ENCODE measurements around the gene EIF3B.

The EIF3B gene

GRCh38 chr7:2359610-2360009, 5.0 kb downstream of the EIF3B start:
- Histone ChIP-seq H3K9me3 (ENCODE audit: control insufficient read depth, low read length) (no peaks in the 10 kb centered on the region), H3K27ac (ENCODE audit: insufficient read depth, low read length, poor library complexity, severe bottlenecking) (no peak overlapping the region), H3K27me3 (replicated peaks; ENCODE audit: control insufficient read depth, insufficient read depth, low read length, poor library complexity, severe bottlenecking) (no peaks in the 10 kb centered on the region), H3K4me3 (ENCODE audit: insufficient read depth, low read depth, low read length, poor library complexity, severe bottlenecking) (no peak overlapping the region), H3K4me1 (ENCODE audit: control insufficient read depth, insufficient read depth, low read length, poor library complexity, severe bottlenecking) (peaks cover 28% of the 10 kb centered on the region), H3K36me3 (ENCODE audit: control insufficient read depth, insufficient read depth, low read length) (peaks cover 49% of the 10 kb centered on the region)
- no peak for DNase-seq

- Histone ChIP-seq H3K4me3 (ENCODE audit: insufficient read depth, low read depth, low read length, poor library complexity, severe bottlenecking) (no peak overlapping the region), H3K4me1 (ENCODE audit: control insufficient read depth, insufficient read depth, low read length, poor library complexity, severe bottlenecking) (peaks cover 28% of the 10 kb centered on the region), H3K27ac (ENCODE audit: insufficient read depth, low read length, poor library complexity, severe bottlenecking) (no peak overlapping the region), H3K9me3 (ENCODE audit: control insufficient read depth, low read length) (no peaks in the 10 kb centered on the region), H3K36me3 (ENCODE audit: control insufficient read depth, insufficient read depth, low read length) (peaks cover 61% of the 10 kb centered on the region), H3K27me3 (replicated peaks; ENCODE audit: control insufficient read depth, insufficient read depth, low read length, poor library complexity, severe bottlenecking) (no peaks in the 10 kb centered on the region)
- DNase-seq, result no peak
These were observed 6.2 kb downstream of the EIF3B start for GRCh38 chr7:2360796-2361195.

- H3K4me1 ChIP-seq (ENCODE audit: control insufficient read depth, insufficient read depth, low read length, poor library complexity, severe bottlenecking), result peaks cover 12% of the 10 kb centered on the region
- H3K36me3 ChIP-seq (ENCODE audit: control insufficient read depth, insufficient read depth, low read length), result peaks cover 75% of the 10 kb centered on the region
- H3K27ac ChIP-seq (ENCODE audit: insufficient read depth, low read length, poor library complexity, severe bottlenecking), result no peak overlapping the region
- DNase-seq, result no peak
- H3K27me3 ChIP-seq (replicated peaks; ENCODE audit: control insufficient read depth, insufficient read depth, low read length, poor library complexity, severe bottlenecking), result no peaks in the 10 kb centered on the region
- no peaks in the 10 kb centered on the region for H3K9me3 ChIP-seq (ENCODE audit: control insufficient read depth, low read length)
- H3K4me3 ChIP-seq (ENCODE audit: insufficient read depth, low read depth, low read length, poor library complexity, severe bottlenecking), result no peak overlapping the region
These were observed 7.9 kb downstream of the EIF3B start for GRCh38 chr7:2362385-2363088.

GRCh38 chr7:2369139-2369538, 14.5 kb downstream of the EIF3B start:
- DNase-seq, result no peak
- Histone ChIP-seq H3K36me3 (ENCODE audit: control insufficient read depth, insufficient read depth, low read length) (peaks cover 96% of the 10 kb centered on the region), H3K4me1 (ENCODE audit: control insufficient read depth, insufficient read depth, low read length, poor library complexity, severe bottlenecking) (no peaks in the 10 kb centered on the region)

GRCh38 chr7:2371329-2371728, 16.7 kb downstream of the EIF3B start:
- Histone ChIP-seq H3K27ac (ENCODE audit: insufficient read depth, low read length, poor library complexity, severe bottlenecking) (no peak overlapping the region), H3K36me3 (ENCODE audit: control insufficient read depth, insufficient read depth, low read length) (peaks cover 96% of the 10 kb centered on the region), H3K4me1 (ENCODE audit: control insufficient read depth, insufficient read depth, low read length, poor library complexity, severe bottlenecking) (no peaks in the 10 kb centered on the region)

More at GRCh38 chr7:2369139-2369538, 14.5 kb downstream of the EIF3B start:
- Histone ChIP-seq H3K9me3 (ENCODE audit: control insufficient read depth, low read length) (no peaks in the 10 kb centered on the region), H3K4me3 (ENCODE audit: insufficient read depth, low read depth, low read length, poor library complexity, severe bottlenecking) (no peak overlapping the region), H3K27ac (ENCODE audit: insufficient read depth, low read length, poor library complexity, severe bottlenecking) (no peak overlapping the region), H3K27me3 (replicated peaks; ENCODE audit: control insufficient read depth, insufficient read depth, low read length, poor library complexity, severe bottlenecking) (no peaks in the 10 kb centered on the region)

GRCh38 chr7:2372724-2373123, 18.1 kb downstream of the EIF3B start:
- H3K27me3 ChIP-seq (replicated peaks; ENCODE audit: control insufficient read depth, insufficient read depth, low read length, poor library complexity, severe bottlenecking), result no peaks in the 10 kb centered on the region
- H3K27ac ChIP-seq (ENCODE audit: insufficient read depth, low read length, poor library complexity, severe bottlenecking), result no peak overlapping the region
- no peaks in the 10 kb centered on the region for H3K9me3 ChIP-seq (ENCODE audit: control insufficient read depth, low read length)
- no peak overlapping the region for H3K4me3 ChIP-seq (ENCODE audit: insufficient read depth, low read depth, low read length, poor library complexity, severe bottlenecking)
- no peaks in the 10 kb centered on the region for H3K4me1 ChIP-seq (ENCODE audit: control insufficient read depth, insufficient read depth, low read length, poor library complexity, severe bottlenecking)
- peaks cover 95% of the 10 kb centered on the region for H3K36me3 ChIP-seq (ENCODE audit: control insufficient read depth, insufficient read depth, low read length)
- DNase-seq, result no peak

More at GRCh38 chr7:2371329-2371728, 16.7 kb downstream of the EIF3B start:
- Histone ChIP-seq H3K4me3 (ENCODE audit: insufficient read depth, low read depth, low read length, poor library complexity, severe bottlenecking) (no peak overlapping the region), H3K9me3 (ENCODE audit: control insufficient read depth, low read length) (no peaks in the 10 kb centered on the region), H3K27me3 (replicated peaks; ENCODE audit: control insufficient read depth, insufficient read depth, low read length, poor library complexity, severe bottlenecking) (no peaks in the 10 kb centered on the region)
- DNase-seq, result no peak

GRCh38 chr7:2373124-2373556, 18.5 kb downstream of the EIF3B start:
- no peaks in the 10 kb centered on the region for H3K27me3 ChIP-seq (replicated peaks; ENCODE audit: control insufficient read depth, insufficient read depth, low read length, poor library complexity, severe bottlenecking)
- H3K9me3 ChIP-seq (ENCODE audit: control insufficient read depth, low read length), result no peaks in the 10 kb centered on the region
- no peak for DNase-seq
- no peak overlapping the region for H3K27ac ChIP-seq (ENCODE audit: insufficient read depth, low read length, poor library complexity, severe bottlenecking)
- peaks cover 92% of the 10 kb centered on the region for H3K36me3 ChIP-seq (ENCODE audit: control insufficient read depth, insufficient read depth, low read length)
- H3K4me1 ChIP-seq (ENCODE audit: control insufficient read depth, insufficient read depth, low read length, poor library complexity, severe bottlenecking), result no peaks in the 10 kb centered on the region
- no peak overlapping the region for H3K4me3 ChIP-seq (ENCODE audit: insufficient read depth, low read depth, low read length, poor library complexity, severe bottlenecking)

GRCh38 chr7:2373646-2374045, 19.0 kb downstream of the EIF3B start:
- no peak for DNase-seq
- Histone ChIP-seq H3K4me3 (ENCODE audit: insufficient read depth, low read depth, low read length, poor library complexity, severe bottlenecking) (no peak overlapping the region), H3K27me3 (replicated peaks; ENCODE audit: control insufficient read depth, insufficient read depth, low read length, poor library complexity, severe bottlenecking) (no peaks in the 10 kb centered on the region), H3K27ac (ENCODE audit: insufficient read depth, low read length, poor library complexity, severe bottlenecking) (no peak overlapping the region), H3K4me1 (ENCODE audit: control insufficient read depth, insufficient read depth, low read length, poor library complexity, severe bottlenecking) (no peaks in the 10 kb centered on the region), H3K9me3 (ENCODE audit: control insufficient read depth, low read length) (no peaks in the 10 kb centered on the region), H3K36me3 (ENCODE audit: control insufficient read depth, insufficient read depth, low read length) (peaks cover 92% of the 10 kb centered on the region)

- H3K9me3 ChIP-seq (ENCODE audit: control insufficient read depth, low read length), result no peaks in the 10 kb centered on the region
- no peaks in the 10 kb centered on the region for H3K27me3 ChIP-seq (replicated peaks; ENCODE audit: control insufficient read depth, insufficient read depth, low read length, poor library complexity, severe bottlenecking)
- H3K4me1 ChIP-seq (ENCODE audit: control insufficient read depth, insufficient read depth, low read length, poor library complexity, severe bottlenecking), result no peaks in the 10 kb centered on the region
- peaks cover 92% of the 10 kb centered on the region for H3K36me3 ChIP-seq (ENCODE audit: control insufficient read depth, insufficient read depth, low read length)
- DNase-seq, result no peak
- H3K4me3 ChIP-seq (ENCODE audit: insufficient read depth, low read depth, low read length, poor library complexity, severe bottlenecking), result no peak overlapping the region
- H3K27ac ChIP-seq (ENCODE audit: insufficient read depth, low read length, poor library complexity, severe bottlenecking), result no peak overlapping the region
These were observed 19.8 kb downstream of the EIF3B start for GRCh38 chr7:2374401-2374800.

- Histone ChIP-seq H3K9me3 (ENCODE audit: control insufficient read depth, low read length) (no peaks in the 10 kb centered on the region), H3K4me1 (ENCODE audit: control insufficient read depth, insufficient read depth, low read length, poor library complexity, severe bottlenecking) (no peaks in the 10 kb centered on the region), H3K36me3 (ENCODE audit: control insufficient read depth, insufficient read depth, low read length) (peaks cover 92% of the 10 kb centered on the region), H3K27me3 (replicated peaks; ENCODE audit: control insufficient read depth, insufficient read depth, low read length, poor library complexity, severe bottlenecking) (no peaks in the 10 kb centered on the region), H3K4me3 (ENCODE audit: insufficient read depth, low read depth, low read length, poor library complexity, severe bottlenecking) (no peak overlapping the region), H3K27ac (ENCODE audit: insufficient read depth, low read length, poor library complexity, severe bottlenecking) (no peak overlapping the region)
- DNase-seq, result no peak
These were observed 20.5 kb downstream of the EIF3B start for GRCh38 chr7:2374830-2375728.

Data from effector memory CD4-positive, alpha-beta T cell (primary cell).